ENCODE measurements around the gene MTHFD1. TPM values are rescaled to one million over a fixed set of nuclear protein-coding genes. Genes with fewer than 3 reads are reported as not detected.

The MTHFD1 gene
- total and polyA plus RNA-seq, 3 experiments from 2014 or later = 41.1 to 256 (median 247) TPM

DNA sequence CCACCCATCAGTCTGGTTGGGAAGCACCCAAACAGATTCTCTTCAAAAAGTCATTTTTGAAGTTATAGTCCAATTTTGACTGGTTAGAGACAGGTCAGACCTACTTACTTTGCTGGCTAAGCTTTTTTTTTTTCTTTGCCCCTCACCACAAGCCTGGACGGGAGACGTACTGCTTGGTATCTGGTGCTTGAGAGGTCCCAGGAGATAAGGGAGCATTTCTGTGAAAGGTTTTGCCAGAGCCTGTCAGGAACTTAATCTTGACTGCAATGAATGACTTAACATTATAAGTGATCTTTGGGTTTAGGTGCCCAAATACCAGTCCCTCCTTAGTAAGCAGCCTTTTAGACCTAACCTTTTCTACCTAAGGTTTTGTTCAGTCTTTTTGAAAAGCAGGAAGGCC lies 6.3 kb downstream of the MTHFD1 start:
- Mint-ChIP-seq H3K27me3 (no peaks in the 10 kb centered on the region), H3K4me1 (peaks cover 23 to 58% (median 41%) of the 10 kb centered on the region in 3 donors), H3K36me3 (peaks cover 0 to 12% (median 5%) of the 10 kb centered on the region in 3 donors), H3K4me3 (no peak overlapping the region), H3K27ac (peak overlapping the region in 1 of 8 donors; percentile 36), H3K9me3 (no peaks in the 10 kb centered on the region)
- Histone ChIP-seq H3K4me1 (ENCODE audit: insufficient read depth, low read length) (peaks cover 6% of the 10 kb centered on the region), H3K27me3 (ENCODE audit: insufficient read depth, low read length, poor library complexity, severe bottlenecking) (no peaks in the 10 kb centered on the region), H3K9me3 (ENCODE audit: low read length) (no peaks in the 10 kb centered on the region), H3K4me3 (ENCODE audit: low read length) (no peak overlapping the region), H3K36me3 (ENCODE audit: insufficient read depth, low read length) (no peaks in the 10 kb centered on the region), H3K27ac (ENCODE audit: low read depth, low read length) (no peak overlapping the region)
- CTCF ChIA-PET = no interaction called here
- POLR2A ChIA-PET = no interaction called here
- no peak for DNase-seq

DNA sequence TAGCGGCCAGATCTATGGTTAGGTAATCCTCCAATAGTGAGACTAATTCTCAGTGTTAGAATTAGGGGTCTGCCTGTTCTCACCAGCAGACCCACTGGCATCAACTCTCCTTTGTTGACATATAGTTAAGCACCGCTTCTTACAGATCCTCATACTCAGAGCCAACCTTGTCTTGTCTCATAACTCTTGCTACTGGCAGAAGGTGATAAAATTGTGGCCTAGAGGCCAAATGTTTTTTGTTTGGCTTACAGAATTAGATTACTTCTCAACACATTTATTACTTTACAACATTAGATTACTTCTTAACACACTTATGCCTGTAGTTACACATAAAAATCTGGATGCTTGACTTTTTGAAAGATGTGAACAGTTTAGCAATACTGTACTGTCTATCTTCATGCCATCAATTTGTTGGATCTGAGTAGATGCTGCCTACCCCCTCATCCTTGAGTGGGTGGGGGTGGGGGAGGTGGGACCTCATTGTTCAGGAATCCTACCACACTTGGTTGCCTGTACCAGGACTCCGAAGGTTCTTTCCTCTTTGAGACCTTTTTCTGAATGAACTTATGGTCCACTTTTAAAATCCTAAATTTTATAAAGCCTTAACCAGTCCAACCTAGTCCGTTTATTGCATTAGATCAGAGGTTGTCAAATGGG lies 7.0 kb downstream of the MTHFD1 start:
- peaks cover 18 to 51% (median 34%) of the 10 kb centered on the region in 3 donors for H3K4me1 Mint-ChIP-seq
- H3K27ac ChIP-seq (ENCODE audit: low read depth, low read length) = no peak overlapping the region
- no peaks in the 10 kb centered on the region for H3K9me3 ChIP-seq (ENCODE audit: low read length)
- H3K27ac Mint-ChIP-seq = peak overlapping the region in 3 of 8 donors; percentile 26 to 73 (median 73)
- peaks cover 0 to 12% (median 4%) of the 10 kb centered on the region in 3 donors for H3K36me3 Mint-ChIP-seq
- no peak overlapping the region for H3K4me3 Mint-ChIP-seq
- H3K9me3 Mint-ChIP-seq = no peaks in the 10 kb centered on the region
- H3K27me3 Mint-ChIP-seq = no peaks in the 10 kb centered on the region
- no peak overlapping the region for H3K4me3 ChIP-seq (ENCODE audit: low read length)
- H3K4me1 ChIP-seq (ENCODE audit: insufficient read depth, low read length) = no peaks in the 10 kb centered on the region
- ChIA-PET POLR2A (no interaction called here), CTCF (interaction anchor here (1.2 kb wide), 1 partner anchor 39 kb away, joined by 3 read pairs; no protein-coding TSS in a partner anchor)
- H3K27me3 ChIP-seq (ENCODE audit: insufficient read depth, low read length, poor library complexity, severe bottlenecking) = no peaks in the 10 kb centered on the region
- no peak for DNase-seq
- no peaks in the 10 kb centered on the region for H3K36me3 ChIP-seq (ENCODE audit: insufficient read depth, low read length)

DNA sequence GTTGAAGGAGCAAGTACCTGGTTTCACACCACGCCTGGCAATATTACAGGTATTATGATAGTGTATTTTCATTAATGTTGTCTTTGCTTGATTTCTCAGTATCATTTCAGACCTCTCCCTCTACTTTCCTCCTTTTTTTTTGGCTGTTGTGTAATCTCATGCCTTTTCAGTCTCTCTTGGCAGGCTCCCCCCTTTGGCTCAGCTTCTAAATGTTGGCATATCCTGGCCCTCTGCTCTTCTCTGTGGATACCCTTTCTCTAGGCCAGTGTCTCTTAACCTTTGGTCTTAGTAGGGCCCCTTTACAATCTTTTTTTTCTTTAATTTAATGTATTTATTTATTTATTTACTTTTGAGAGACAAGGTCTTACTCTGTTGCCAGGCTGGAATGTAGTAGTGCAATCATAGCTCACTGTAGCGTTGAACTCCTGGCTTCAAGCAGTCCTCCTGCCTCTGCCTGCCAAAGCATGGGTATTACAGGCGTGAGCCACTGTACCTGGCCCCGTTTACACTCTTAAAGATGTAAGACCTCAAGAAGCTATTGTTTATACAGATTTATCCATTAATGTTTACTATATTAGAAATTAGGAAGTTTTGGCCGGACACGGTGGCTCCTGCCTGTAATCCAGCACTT lies 12.8 kb downstream of the MTHFD1 start:
- no peaks in the 10 kb centered on the region for H3K9me3 ChIP-seq (ENCODE audit: low read length)
- Mint-ChIP-seq H3K36me3 (peaks cover 14 to 26% (median 17%) of the 10 kb centered on the region in 3 donors), H3K9me3 (no peaks in the 10 kb centered on the region), H3K27me3 (no peaks in the 10 kb centered on the region), H3K4me1 (peaks cover 0 to 17% (median 3%) of the 10 kb centered on the region in 3 donors), H3K4me3 (no peak overlapping the region), H3K27ac (no peak overlapping the region)
- H3K36me3 ChIP-seq (ENCODE audit: insufficient read depth, low read length) = no peaks in the 10 kb centered on the region
- ChIA-PET CTCF (interaction anchor here (2.2 kb wide), 1 partner anchor 29 kb away, joined by 9 read pairs; no protein-coding TSS in a partner anchor), POLR2A (no interaction called here)
- no peak overlapping the region for H3K27ac ChIP-seq (ENCODE audit: low read depth, low read length)
- no peak for DNase-seq
- H3K4me1 ChIP-seq (ENCODE audit: insufficient read depth, low read length) = no peaks in the 10 kb centered on the region
- H3K4me3 ChIP-seq (ENCODE audit: low read length) = no peak overlapping the region
- no peaks in the 10 kb centered on the region for H3K27me3 ChIP-seq (ENCODE audit: insufficient read depth, low read length, poor library complexity, severe bottlenecking)

DNA sequence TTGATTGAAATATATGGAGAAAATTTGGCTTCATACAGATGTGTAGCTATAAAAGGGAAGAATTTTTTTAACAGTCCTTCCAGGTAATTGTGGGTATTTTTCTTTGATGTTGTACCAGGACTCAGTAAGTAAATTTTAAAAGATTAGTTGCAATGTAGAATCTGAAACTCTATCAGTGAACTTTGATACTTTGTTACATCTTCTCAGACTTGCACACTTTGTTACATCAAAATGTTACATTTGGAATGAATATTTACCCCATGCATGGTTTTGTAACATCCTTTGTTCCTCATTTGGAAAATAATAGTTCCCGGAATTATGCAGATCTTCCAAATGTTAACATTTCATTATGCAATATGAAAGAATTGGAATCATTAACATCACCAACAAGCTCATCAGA lies 13.8 kb downstream of the MTHFD1 start:
- H3K9me3 Mint-ChIP-seq = no peaks in the 10 kb centered on the region
- Histone ChIP-seq H3K9me3 (ENCODE audit: low read length) (no peaks in the 10 kb centered on the region), H3K27me3 (ENCODE audit: insufficient read depth, low read length, poor library complexity, severe bottlenecking) (no peaks in the 10 kb centered on the region), H3K27ac (ENCODE audit: low read depth, low read length) (no peak overlapping the region), H3K4me3 (ENCODE audit: low read length) (no peak overlapping the region), H3K36me3 (ENCODE audit: insufficient read depth, low read length) (no peaks in the 10 kb centered on the region), H3K4me1 (ENCODE audit: insufficient read depth, low read length) (no peaks in the 10 kb centered on the region)
- no peak for DNase-seq
- H3K36me3 Mint-ChIP-seq = peaks cover 14 to 26% (median 19%) of the 10 kb centered on the region in 3 donors
- H3K4me3 Mint-ChIP-seq = no peak overlapping the region
- no peaks in the 10 kb centered on the region for H3K27me3 Mint-ChIP-seq
- ChIA-PET POLR2A (no interaction called here), CTCF (interaction anchor here (2.2 kb wide), 1 partner anchor 28 kb away, joined by 9 read pairs; no protein-coding TSS in a partner anchor)
- H3K27ac Mint-ChIP-seq = peak overlapping the region in 1 of 8 donors; percentile 45
- H3K4me1 Mint-ChIP-seq = peaks cover 0 to 17% (median 3%) of the 10 kb centered on the region in 3 donors

DNA sequence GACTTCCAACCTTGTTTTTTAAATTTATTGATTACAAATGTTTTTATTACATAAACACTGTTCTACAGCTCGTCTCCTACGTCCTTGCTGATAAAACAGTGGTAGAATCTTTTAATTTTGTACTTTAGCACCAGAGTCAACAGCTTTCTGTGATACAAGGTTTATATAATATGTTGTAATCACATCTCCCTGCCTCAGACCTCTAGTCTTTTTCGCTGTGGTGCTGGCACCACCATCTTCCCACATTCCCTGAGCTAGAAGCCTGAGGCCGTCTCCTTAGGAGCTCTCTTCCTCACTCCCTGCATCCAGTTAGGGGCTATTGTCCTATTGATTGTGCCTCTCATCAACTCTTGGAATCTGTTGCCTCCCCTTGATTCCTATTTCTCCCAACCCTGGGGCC lies 17.1 kb downstream of the MTHFD1 start:
- Mint-ChIP-seq H3K4me1 (peaks cover 0 to 11% (median 0%) of the 10 kb centered on the region in 3 donors), H3K36me3 (peaks cover 14 to 30% (median 19%) of the 10 kb centered on the region in 3 donors), H3K4me3 (no peak overlapping the region), H3K27me3 (no peaks in the 10 kb centered on the region), H3K9me3 (no peaks in the 10 kb centered on the region), H3K27ac (no peak overlapping the region)
- POLR2A ChIA-PET = no interaction called here
- DNase-seq = no peak
- Histone ChIP-seq H3K36me3 (ENCODE audit: insufficient read depth, low read length) (no peaks in the 10 kb centered on the region), H3K27me3 (ENCODE audit: insufficient read depth, low read length, poor library complexity, severe bottlenecking) (no peaks in the 10 kb centered on the region), H3K27ac (ENCODE audit: low read depth, low read length) (no peak overlapping the region), H3K4me1 (ENCODE audit: insufficient read depth, low read length) (no peaks in the 10 kb centered on the region), H3K9me3 (ENCODE audit: low read length) (no peaks in the 10 kb centered on the region), H3K4me3 (ENCODE audit: low read length) (no peak overlapping the region)
- CTCF ChIA-PET = interaction anchor here (1.4 kb wide), 1 partner anchor 13 kb away, joined by 3 read pairs; no protein-coding TSS in a partner anchor

DNA sequence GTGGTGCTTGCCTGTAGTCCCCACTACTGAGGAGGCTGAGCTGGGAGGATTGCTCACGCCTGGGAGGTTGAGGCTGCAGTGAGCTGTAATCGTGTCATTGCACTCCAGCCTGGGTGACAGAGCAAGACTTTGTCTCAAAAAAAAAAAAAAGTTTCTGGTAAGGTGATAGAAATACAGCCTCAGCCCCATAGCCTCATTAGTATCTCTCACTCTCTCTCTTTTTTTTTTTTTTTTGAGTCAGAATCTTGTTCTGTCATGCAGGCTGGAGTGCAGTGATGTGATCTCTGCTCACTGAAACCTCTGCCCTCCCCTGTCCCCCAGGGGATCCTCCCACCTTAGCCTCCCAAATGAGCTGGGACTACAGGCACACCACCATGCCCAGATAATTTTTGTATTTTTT lies 19.2 kb downstream of the MTHFD1 start:
- peaks cover 0 to 15% (median 7%) of the 10 kb centered on the region in 3 donors for H3K4me1 Mint-ChIP-seq
- Histone ChIP-seq H3K9me3 (ENCODE audit: low read length) (no peaks in the 10 kb centered on the region), H3K27ac (ENCODE audit: low read depth, low read length) (no peak overlapping the region), H3K4me3 (ENCODE audit: low read length) (no peak overlapping the region), H3K27me3 (ENCODE audit: insufficient read depth, low read length, poor library complexity, severe bottlenecking) (no peaks in the 10 kb centered on the region), H3K36me3 (ENCODE audit: insufficient read depth, low read length) (no peaks in the 10 kb centered on the region), H3K4me1 (ENCODE audit: insufficient read depth, low read length) (no peaks in the 10 kb centered on the region)
- ChIA-PET CTCF (no interaction called here), POLR2A (interaction anchor here (0.6 kb wide), 1 partner anchor 234 kb away, joined by 3 read pairs; no protein-coding TSS in a partner anchor)
- no peak for DNase-seq
- no peak overlapping the region for H3K4me3 Mint-ChIP-seq
- peak overlapping the region in 1 of 8 donors; percentile 33 for H3K27ac Mint-ChIP-seq
- H3K27me3 Mint-ChIP-seq = no peaks in the 10 kb centered on the region
- no peaks in the 10 kb centered on the region for H3K9me3 Mint-ChIP-seq
- peaks cover 14 to 34% (median 24%) of the 10 kb centered on the region in 3 donors for H3K36me3 Mint-ChIP-seq

DNA sequence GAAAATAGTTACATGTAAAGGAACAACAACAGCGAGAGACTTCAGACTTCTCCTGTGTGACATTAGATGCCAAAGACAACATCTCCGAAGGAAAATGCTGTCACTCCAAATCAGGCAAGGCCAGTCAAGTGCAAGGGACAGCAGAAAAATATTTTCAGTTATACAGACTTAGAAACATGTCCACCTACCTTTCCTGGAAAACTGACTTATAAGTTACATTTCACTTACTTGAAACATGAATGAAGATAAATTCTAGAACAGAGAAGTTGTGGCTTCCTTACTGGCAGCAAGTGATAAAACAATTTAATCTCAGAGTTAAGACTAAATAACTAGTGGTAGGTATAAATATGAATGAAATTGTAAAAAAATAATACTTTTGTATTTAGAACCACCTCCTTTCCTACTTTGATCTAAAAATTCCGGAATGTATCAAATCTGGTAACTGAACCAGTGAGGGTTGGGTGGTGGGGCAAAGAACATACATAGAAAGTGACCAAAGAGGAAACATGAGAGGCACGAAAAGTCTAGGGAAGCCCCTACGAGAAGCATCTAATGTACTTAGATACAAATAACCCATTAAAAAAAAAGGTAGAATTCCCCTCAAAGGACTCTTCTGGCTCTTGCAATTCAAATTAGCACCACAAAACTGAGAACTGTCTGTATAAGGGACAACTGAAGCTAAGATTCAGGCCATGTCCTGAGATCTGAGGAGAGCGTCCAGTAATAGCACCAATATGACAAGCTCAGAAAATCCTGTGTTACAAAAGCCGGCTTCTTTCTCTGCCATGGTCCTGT lies 21.2 kb downstream of the MTHFD1 start:
- no peak overlapping the region for H3K4me3 Mint-ChIP-seq
- ChIA-PET POLR2A (interaction anchor here (0.5 kb wide), 1 partner anchor 16 kb away, joined by 3 read pairs; no protein-coding TSS in a partner anchor), CTCF (no interaction called here)
- no peak overlapping the region for H3K27ac Mint-ChIP-seq
- Histone ChIP-seq H3K27ac (ENCODE audit: low read depth, low read length) (no peak overlapping the region), H3K4me1 (ENCODE audit: insufficient read depth, low read length) (no peaks in the 10 kb centered on the region), H3K4me3 (ENCODE audit: low read length) (no peak overlapping the region), H3K36me3 (ENCODE audit: insufficient read depth, low read length) (no peaks in the 10 kb centered on the region), H3K9me3 (ENCODE audit: low read length) (no peaks in the 10 kb centered on the region), H3K27me3 (ENCODE audit: insufficient read depth, low read length, poor library complexity, severe bottlenecking) (no peaks in the 10 kb centered on the region)
- no peaks in the 10 kb centered on the region for H3K9me3 Mint-ChIP-seq
- H3K4me1 Mint-ChIP-seq = peaks cover 0 to 14% (median 8%) of the 10 kb centered on the region in 3 donors
- H3K36me3 Mint-ChIP-seq = peaks cover 8 to 32% (median 18%) of the 10 kb centered on the region in 3 donors
- no peaks in the 10 kb centered on the region for H3K27me3 Mint-ChIP-seq
- DNase-seq = no peak

Data from CD8-positive, alpha-beta memory T cell (primary cell).